Measurements from ENCODE around the gene OPCML.

Gene OPCML

GRCh38 chr11:132904607-132905006 lies 627.7 kb downstream of the OPCML start:
- no peak for DNase-seq (ENCODE audit: low read depth, low spot score)

GRCh38 chr11:132904091-132904490 lies 628.2 kb downstream of the OPCML start:
- DNase-seq (ENCODE audit: low read depth, low spot score), result no peak

- DNase-seq (ENCODE audit: low read depth, low spot score), result no peak
Observed at GRCh38 chr11:132901638-132902471, 630.4 kb downstream of the OPCML start.

- DNase-seq (ENCODE audit: low read depth, low spot score), result no peak
Observed at GRCh38 chr11:132898676-132899075, 633.6 kb downstream of the OPCML start.

GRCh38 chr11:132898021-132898420 lies 634.3 kb downstream of the OPCML start:
- no peak for DNase-seq (ENCODE audit: low read depth, low spot score)

DNA sequence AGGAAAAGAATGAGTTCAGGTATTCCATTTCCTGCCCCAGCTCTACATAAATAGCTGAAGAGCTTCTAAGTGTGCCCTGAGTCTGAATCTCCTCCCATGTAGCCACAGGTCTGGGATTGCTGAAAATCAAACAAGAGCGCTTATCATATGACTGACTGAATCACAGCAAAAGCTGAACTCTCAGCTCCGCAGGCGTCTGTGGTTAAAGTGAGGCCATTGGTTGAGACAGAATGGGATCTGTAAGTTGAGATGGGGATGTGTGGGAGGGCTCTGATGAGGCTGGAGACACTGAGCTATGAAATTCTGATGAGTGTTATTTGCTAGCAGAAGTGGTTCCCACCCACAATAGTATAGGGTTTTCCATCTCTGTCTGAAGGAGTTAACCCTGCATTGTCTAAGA lies 637.0 kb downstream of the OPCML start:
- no peak for DNase-seq (ENCODE audit: low read depth, low spot score)

DNA sequence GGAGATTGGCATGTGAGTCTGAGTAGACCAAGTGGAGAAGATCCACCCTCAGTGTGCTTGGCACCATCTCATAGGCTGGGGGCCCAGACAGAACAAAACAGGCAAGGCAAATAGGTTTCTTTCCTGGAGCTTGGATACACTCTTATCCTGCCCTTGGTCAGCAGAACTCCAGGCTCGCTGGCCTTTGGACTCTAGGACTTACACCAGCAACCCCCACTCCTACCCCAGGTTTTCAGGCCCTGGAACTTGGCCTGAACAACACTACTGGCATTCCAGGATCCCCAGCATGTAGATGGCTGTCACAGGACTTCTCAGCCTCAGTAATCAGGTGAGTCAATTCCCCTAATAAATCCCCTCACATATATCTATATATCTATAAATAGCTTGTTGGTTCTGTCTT lies 637.7 kb downstream of the OPCML start:
- DNase-seq (ENCODE audit: low read depth, low spot score), result no peak

- DNase-seq (ENCODE audit: low read depth, low spot score), result no peak
Observed at GRCh38 chr11:132892876-132893275, 639.4 kb downstream of the OPCML start.

DNA sequence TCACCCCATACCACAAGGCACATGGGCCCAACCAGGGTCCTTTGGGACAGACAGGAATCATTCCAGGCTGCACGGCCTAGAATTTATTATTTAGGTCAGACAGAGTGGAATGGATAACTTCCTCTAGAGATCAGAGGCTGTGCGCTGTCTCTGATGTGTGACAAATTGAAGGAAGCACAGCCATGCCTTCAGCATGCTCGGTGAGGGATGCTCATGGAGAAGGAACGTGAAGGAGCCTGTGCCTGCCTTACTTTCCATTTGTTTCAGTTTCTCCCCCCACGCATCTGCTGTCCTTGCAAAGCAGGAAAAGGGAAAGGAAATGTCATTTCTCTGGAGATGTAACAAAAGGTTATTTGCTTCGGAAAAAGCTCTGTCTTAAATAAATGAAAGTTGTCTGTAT lies 644.1 kb downstream of the OPCML start:
- no peak for DNase-seq (ENCODE audit: low read depth, low spot score)

DNA sequence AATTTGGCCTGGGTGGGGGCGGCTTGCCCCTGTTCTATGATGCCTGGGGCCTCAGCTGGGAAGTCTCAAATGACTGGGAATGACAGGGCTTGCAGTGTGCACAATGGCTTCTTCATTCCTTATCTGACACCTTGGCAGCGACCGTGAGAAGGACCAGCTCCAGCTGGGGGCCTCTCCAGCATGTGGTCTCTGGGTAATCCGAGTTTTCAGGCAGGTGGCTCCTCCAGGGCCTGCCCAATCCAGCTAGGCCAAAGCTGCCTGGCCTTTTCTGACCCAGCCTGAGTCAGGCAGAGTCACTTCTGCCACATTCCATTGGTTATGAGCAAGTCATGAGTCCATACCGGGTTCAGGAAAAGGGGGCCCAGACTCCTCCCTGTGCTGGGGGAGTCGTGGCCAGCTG lies 646.0 kb downstream of the OPCML start:
- DNase-seq (ENCODE audit: low read depth, low spot score), result no peak

- DNase-seq (ENCODE audit: low read depth, low spot score), result no peak
Observed at GRCh38 chr11:132883241-132883640, 649.1 kb downstream of the OPCML start.

DNA sequence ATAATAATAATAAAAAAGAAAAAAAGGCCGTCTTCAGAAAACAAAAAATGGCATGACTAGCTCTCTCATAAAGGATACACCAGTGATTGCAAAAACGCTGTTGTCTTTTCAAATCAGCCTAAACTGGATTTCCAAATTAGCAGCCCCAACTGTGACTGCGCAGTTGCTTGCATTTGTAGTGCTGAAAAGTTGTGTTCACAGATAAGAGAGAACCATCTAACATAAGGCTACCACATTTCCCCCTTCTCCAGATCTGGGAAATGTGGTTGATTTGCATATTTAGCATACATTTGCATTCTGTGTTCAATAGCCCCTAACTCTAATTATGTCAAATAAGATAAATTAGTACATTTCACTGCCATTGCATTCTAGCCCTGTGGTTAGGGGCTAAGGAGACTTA lies 650.7 kb downstream of the OPCML start:
- no peak for DNase-seq (ENCODE audit: low read depth, low spot score)

DNA sequence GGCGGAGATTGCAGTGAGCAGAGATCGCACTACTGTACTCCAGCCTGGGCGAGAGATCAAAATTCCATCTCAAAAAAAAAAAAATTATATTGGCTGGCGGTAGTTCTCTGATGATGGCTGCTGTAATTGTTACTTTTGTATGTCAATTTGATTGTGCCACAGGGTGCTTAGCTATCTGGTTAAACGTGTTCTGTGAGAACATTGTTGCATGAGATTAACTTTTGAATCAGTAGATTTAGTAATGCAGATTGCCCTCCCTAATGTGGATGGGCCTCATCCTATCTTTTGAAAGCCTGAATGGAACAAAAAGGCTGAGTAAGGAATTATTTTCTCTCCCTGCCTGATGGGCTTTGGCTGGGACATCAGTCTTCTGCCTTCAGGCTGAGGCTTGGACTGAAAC lies 654.2 kb downstream of the OPCML start:
- no peak for DNase-seq (ENCODE audit: low read depth, low spot score)

- DNase-seq (ENCODE audit: low read depth, low spot score), result no peak
Observed at GRCh38 chr11:132876705-132877104, 655.6 kb downstream of the OPCML start.

- no peak for DNase-seq (ENCODE audit: low read depth, low spot score)
Observed at GRCh38 chr11:132876239-132876638, 656.1 kb downstream of the OPCML start.

GRCh38 chr11:132874638-132875037 lies 657.7 kb downstream of the OPCML start:
- peak; percentile 32 for DNase-seq (ENCODE audit: low read depth, low spot score)

GRCh38 chr11:132873841-132874240 lies 658.5 kb downstream of the OPCML start:
- no peak for DNase-seq (ENCODE audit: low read depth, low spot score)

GRCh38 chr11:132872211-132872610 lies 660.1 kb downstream of the OPCML start:
- no peak for DNase-seq (ENCODE audit: low read depth, low spot score)

DNA sequence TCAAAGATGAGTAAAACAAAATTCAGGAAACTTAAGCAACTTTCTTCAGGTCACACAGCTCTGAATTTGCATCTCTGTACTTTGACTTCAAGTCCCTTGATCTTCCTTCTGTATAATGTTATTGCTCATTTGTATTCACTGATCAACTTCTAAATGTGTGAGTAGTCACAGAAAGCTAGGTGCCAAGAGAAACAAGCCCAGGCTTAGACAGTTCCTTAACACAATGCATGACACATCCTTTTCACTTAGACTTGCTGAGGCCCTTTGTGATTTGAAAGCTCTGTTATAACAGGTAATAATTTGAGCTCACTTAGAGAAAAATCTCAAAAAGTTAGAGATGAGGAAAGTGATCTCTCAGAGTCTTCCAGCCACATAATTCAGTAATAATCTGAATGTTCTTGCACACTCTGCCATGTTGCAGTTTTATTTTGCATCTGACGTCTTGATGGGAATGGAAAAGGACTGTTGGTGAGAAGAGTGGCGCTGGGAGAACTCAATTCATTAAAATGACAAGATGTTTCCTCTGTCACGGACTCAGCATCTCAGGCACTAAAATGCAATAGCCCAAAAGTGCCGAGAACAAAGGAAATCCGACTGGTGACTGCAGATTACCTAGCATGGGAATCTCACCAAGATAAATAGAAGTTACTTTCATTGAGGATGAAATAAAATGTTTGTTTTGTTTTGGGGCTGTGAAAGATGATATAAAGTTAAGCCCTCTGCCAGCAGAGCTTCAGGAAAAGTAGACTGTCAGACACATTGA lies 665.3 kb downstream of the OPCML start:
- no peak for DNase-seq (ENCODE audit: low read depth, low spot score)

DNA sequence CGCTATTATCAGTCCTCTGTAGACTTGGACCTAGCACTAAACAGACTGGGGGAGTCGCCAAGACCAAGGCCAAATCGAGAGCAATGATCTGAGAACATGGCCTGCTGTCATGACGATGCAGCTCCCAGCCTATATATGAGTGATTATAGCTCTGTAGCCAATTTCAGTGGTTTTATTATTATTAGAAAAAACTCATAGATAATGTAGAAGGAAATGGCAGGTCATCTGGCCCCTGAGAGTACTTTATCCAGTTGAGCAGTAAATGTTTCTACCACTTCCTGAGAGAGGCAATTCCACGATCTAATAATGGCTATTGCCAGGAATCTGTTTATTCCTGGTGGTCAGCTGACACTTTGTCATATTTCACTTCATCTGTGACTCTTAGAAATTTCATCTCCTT lies 666.7 kb downstream of the OPCML start:
- DNase-seq (ENCODE audit: low read depth, low spot score), result no peak

DNA sequence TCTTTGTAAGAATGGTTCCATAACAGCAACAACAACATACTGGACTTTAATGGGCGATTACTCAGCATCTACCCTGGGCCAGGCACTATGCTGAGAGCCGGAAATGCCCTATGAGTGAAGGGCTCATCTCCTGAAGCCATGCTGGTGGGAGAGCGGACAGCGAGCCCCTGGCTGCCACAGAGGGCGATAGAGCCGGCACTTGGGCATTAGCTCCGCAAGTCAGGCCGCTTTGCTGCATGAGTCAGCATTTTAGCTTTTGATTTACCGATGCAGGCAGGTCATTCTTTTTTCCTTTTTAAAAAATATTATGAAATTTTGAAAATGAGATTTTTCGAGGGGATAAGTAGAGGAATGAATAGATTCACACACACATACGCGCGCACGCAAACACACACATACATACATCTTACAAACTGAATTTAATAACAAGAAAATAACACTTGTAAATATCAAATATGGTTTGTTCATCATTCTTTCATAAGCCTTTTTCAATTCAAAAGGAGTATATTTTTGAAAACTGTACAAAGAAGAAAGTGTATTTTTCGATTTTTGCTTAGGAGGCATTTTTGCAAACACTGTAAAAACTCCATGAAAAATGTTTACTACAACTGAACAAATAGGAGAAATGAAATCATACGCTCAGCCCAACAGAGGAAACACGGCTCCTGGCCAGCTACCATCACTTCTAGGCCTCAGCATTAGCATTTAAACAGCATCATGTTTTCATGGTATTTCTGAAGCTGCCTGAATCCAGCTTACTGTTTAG lies 667.3 kb downstream of the OPCML start:
- no peak for DNase-seq (ENCODE audit: low read depth, low spot score)

DNA sequence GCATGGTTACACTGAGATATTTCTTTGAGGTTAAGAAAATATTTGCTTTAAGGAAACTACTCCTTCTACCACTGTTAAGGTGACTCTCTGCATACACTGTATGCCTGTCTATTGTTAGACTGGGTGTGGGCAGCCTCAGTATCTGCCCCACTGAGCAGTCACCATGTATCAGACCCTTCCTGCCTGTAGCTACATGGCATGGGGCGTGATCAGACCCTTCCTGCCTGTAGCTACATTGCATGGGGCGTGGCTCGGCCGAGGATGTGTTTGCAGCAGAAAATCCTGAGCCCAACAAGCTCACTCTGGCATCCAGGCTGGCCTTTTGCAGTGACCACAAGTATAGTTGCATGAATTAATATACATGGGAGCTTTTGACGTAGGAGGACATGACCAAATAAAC lies 669.4 kb downstream of the OPCML start:
- no peak for DNase-seq (ENCODE audit: low read depth, low spot score)
